IgD-negative memory B cell (primary cell): ENCODE results near the gene RCE1. TPM values are rescaled to one million over a fixed set of nuclear protein-coding genes. Genes with fewer than 3 reads are reported as not detected.

ENCODE experiments used
- H3K27ac Mint-ChIP-seq, 3 donors: one replicate each; pipeline ENCODE4 v1.8.0; 2020 to 2022; ENCODE audit warnings: mild to moderate bottlenecking in 3 of 3, mixed read lengths in 3 of 3, moderate library complexity in 1 of 3
- H3K27me3 Mint-ChIP-seq: one replicate; pipeline ENCODE4 v1.8.0; 2021; ENCODE audit warnings: mixed read lengths
- H3K36me3 Mint-ChIP-seq: one replicate; pipeline ENCODE4 v1.8.0; 2020; ENCODE audit warnings: mild to moderate bottlenecking, mixed read lengths
- H3K4me1 Mint-ChIP-seq, 3 donors: one replicate each; pipeline ENCODE4 v1.8.0; 2020 to 2022; ENCODE audit warnings: mixed read lengths in 3 of 3, mild to moderate bottlenecking in 1 of 3
- H3K4me3 Mint-ChIP-seq, 4 donors: one replicate each; pipeline ENCODE4 v1.8.0; 2020 to 2022; ENCODE audit warnings: mild to moderate bottlenecking in 4 of 4, mixed read lengths in 4 of 4, moderate library complexity in 3 of 4
- H3K9me3 Mint-ChIP-seq, 3 donors: one replicate each; pipeline ENCODE4 v1.8.0; 2020 to 2021; ENCODE audit warnings: mixed read lengths in 3 of 3, mild to moderate bottlenecking in 1 of 3
- polyA plus RNA-seq: library from polyadenylated mRNA; unstranded; fragments of 300-500 nt; fragmentation: Illumina TruSeq; gene quantifications from one replicate; pipeline ENCODE4 v1.2.3, GENCODE V29; 2021

The RCE1 gene
- polyA plus RNA-seq, 1 donor from 2014 or later: 24.9 TPM

DNA sequence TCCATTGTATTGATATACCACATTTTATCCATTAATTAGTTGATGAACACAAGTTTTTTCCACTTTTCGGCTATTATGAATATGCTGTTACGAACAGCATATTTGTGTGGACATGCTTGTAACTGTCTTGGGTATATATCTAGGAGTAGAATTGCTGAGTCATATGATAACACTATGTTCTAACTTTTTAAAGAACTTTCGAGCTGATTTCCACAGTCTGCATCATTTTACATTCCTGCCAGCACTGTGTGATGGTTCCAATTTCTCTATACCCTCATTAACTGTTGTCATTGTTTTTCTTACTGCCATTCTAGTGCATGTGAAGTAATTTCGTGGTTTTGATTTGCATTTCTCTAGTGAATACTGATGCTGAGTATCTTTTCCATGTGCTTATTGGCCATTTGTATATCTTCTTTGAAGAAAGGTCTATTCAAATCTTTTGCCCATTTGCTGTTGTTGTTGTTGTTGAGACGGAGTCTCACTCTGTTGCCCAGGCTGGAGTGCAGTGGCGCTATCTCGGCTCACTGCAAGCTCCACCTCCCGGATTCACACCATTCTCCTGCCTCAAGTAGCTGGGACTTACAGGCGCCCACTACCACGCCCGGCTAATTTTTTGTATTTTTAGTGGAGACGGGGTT lies 7.4 kb upstream of the RCE1 start:
- Mint-ChIP-seq H3K27ac (peak overlapping the region in 2 of 3 donors; percentile 46 to 76), H3K4me3 (no peak overlapping the region), H3K4me1 (peaks cover 20 to 30% (median 27%) of the 10 kb centered on the region in 3 donors), H3K36me3 (no peaks in the 10 kb centered on the region), H3K9me3 (no peaks in the 10 kb centered on the region), H3K27me3 (no peaks in the 10 kb centered on the region)

- Mint-ChIP-seq H3K4me3 (peak overlapping the region in 2 of 4 donors; percentile 66 to 79), H3K27me3 (peaks cover 2% of the 10 kb centered on the region), H3K9me3 (no peaks in the 10 kb centered on the region), H3K27ac (peak overlapping the region in 2 of 3 donors; percentile 32 to 76), H3K36me3 (no peaks in the 10 kb centered on the region), H3K4me1 (peaks cover 28 to 39% (median 30%) of the 10 kb centered on the region in 3 donors)
These were observed 2.7 kb upstream of the RCE1 start for GRCh38 chr11:66840317-66841091.

DNA sequence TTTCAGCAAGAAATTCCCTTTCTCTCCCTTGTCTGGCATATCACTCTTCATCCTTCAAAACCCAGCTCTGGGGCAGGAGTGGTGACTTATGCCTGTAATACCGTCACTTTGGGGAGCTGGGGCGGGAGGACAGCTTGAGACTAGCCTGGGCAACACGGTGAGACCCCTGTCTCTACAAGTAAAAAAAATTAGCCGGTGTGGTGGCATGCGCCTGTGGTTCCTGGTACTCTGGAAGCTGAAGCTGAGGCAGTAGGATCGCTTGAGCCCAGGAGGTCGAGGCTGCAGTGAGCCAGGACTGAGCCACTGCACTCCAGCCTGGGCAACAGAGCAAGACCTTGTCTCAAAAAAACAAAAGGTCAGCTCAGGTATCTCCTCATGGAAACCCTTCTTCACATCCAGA lies 1.4 kb upstream of the RCE1 start:
- Mint-ChIP-seq H3K4me3 (peak overlapping the region; percentile 88 to 95 (median 94)), H3K4me1 (peaks cover 28 to 33% (median 30%) of the 10 kb centered on the region in 3 donors), H3K9me3 (no peaks in the 10 kb centered on the region)

DNA sequence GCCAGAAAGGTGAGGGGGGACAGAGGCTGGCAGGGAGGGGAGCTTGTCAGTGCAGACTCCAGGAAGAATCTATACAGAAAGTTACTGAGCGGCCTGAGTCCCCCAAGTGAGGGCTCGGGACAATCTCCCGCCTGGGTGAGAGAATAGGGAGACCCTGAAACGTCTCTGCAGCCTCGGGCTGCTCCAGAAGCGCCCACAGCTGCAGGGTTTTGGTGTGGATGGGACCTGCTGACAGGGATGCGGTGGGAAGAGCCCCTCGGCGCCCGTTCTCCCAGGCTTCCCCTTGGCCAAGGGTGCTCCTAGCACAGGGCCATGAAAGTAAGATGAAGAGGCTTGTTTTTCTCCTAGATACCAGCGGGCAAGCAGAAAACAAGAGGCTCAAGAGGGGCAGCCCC lies 743 bp upstream of the RCE1 start:
- H3K27me3 Mint-ChIP-seq: peaks cover 2% of the 10 kb centered on the region
- H3K27ac Mint-ChIP-seq: peak overlapping the region; percentile 52 to 97 (median 91)
- H3K9me3 Mint-ChIP-seq: no peaks in the 10 kb centered on the region
- H3K4me1 Mint-ChIP-seq: peaks cover 28 to 33% (median 30%) of the 10 kb centered on the region in 3 donors
- no peaks in the 10 kb centered on the region for H3K36me3 Mint-ChIP-seq
- H3K4me3 Mint-ChIP-seq: peak overlapping the region; percentile 88 to 95 (median 94)

More for the DNA sequence above, 1.4 kb upstream of the RCE1 start:
- no peaks in the 10 kb centered on the region for H3K36me3 Mint-ChIP-seq
- peaks cover 2% of the 10 kb centered on the region for H3K27me3 Mint-ChIP-seq
- peak overlapping the region; percentile 52 to 97 (median 91) for H3K27ac Mint-ChIP-seq

DNA sequence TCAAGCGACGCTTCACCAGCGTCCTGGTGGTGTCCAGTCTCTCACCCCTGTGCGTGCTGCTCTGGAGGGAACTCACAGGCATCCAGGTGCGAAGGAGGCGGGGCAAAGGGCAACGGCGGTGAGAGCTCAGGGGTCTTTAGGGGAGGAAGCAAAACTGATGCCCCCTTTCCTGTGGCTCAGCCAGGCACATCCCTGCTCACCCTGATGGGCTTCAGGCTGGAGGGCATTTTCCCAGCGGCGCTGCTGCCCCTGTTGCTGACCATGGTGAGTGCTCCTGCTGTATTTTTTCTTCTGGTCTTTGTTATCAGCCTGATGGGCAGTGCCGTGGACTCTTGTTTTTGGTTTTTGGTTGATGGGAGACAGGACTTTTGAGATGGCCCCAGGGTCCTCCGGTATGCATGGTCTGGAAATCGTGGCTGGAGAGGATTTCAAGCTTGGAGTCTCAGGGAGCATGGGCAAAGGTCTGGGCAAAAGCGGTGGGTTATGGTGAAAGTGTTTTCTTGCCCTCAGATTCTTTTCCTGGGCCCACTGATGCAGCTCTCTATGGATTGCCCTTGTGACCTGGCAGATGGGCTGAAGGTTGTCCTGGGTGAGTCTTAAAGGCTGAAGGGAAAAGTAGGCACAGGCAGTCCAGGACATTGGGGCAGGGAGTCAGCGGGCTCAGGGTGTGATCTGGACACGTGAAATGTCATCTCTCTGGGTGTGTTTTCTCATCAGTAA lies 695 bp downstream of the RCE1 start:
- peak overlapping the region; percentile 88 to 95 (median 93) for H3K4me3 Mint-ChIP-seq
- H3K27me3 Mint-ChIP-seq: peaks cover 2% of the 10 kb centered on the region
- H3K9me3 Mint-ChIP-seq: no peaks in the 10 kb centered on the region
- H3K4me1 Mint-ChIP-seq: peaks cover 27 to 33% (median 29%) of the 10 kb centered on the region in 3 donors
- peaks cover 2% of the 10 kb centered on the region for H3K36me3 Mint-ChIP-seq
- H3K27ac Mint-ChIP-seq: peak overlapping the region; percentile 97

- H3K27ac Mint-ChIP-seq: peak overlapping the region; percentile 97
- peak overlapping the region; percentile 88 to 95 (median 93) for H3K4me3 Mint-ChIP-seq
- peaks cover 2% of the 10 kb centered on the region for H3K36me3 Mint-ChIP-seq
- peaks cover 2% of the 10 kb centered on the region for H3K27me3 Mint-ChIP-seq
- H3K9me3 Mint-ChIP-seq: no peaks in the 10 kb centered on the region
- H3K4me1 Mint-ChIP-seq: peaks cover 20 to 28% (median 26%) of the 10 kb centered on the region in 3 donors
These were observed 1.4 kb downstream of the RCE1 start for GRCh38 chr11:66844496-66845142.

GRCh38 chr11:66845143-66845875 lies 2.1 kb downstream of the RCE1 start:
- Mint-ChIP-seq H3K36me3 (peaks cover 2% of the 10 kb centered on the region), H3K4me1 (peaks cover 17 to 24% (median 22%) of the 10 kb centered on the region in 3 donors), H3K27ac (peak overlapping the region in 2 of 3 donors; percentile 76 to 97), H3K27me3 (peaks cover 2% of the 10 kb centered on the region), H3K4me3 (peak overlapping the region in 3 of 4 donors; percentile 92 to 95 (median 94)), H3K9me3 (no peaks in the 10 kb centered on the region)

GRCh38 chr11:66845876-66846212 lies 2.6 kb downstream of the RCE1 start:
- Mint-ChIP-seq H3K36me3 (peaks cover 2% of the 10 kb centered on the region), H3K4me1 (peaks cover 12 to 19% (median 16%) of the 10 kb centered on the region in 3 donors), H3K27me3 (peaks cover 2% of the 10 kb centered on the region), H3K27ac (peak overlapping the region in 1 of 3 donors; percentile 97), H3K9me3 (no peaks in the 10 kb centered on the region), H3K4me3 (peak overlapping the region in 3 of 4 donors; percentile 21 to 95 (median 23))

GRCh38 chr11:66846671-66847091 lies 3.4 kb downstream of the RCE1 start:
- Mint-ChIP-seq H3K4me1 (peaks cover 6 to 16% (median 13%) of the 10 kb centered on the region in 3 donors), H3K4me3 (peak overlapping the region in 1 of 4 donors; percentile 95), H3K27me3 (peaks cover 2% of the 10 kb centered on the region), H3K27ac (peak overlapping the region in 2 of 3 donors; percentile 27 to 66), H3K9me3 (no peaks in the 10 kb centered on the region), H3K36me3 (peaks cover 2% of the 10 kb centered on the region)

DNA sequence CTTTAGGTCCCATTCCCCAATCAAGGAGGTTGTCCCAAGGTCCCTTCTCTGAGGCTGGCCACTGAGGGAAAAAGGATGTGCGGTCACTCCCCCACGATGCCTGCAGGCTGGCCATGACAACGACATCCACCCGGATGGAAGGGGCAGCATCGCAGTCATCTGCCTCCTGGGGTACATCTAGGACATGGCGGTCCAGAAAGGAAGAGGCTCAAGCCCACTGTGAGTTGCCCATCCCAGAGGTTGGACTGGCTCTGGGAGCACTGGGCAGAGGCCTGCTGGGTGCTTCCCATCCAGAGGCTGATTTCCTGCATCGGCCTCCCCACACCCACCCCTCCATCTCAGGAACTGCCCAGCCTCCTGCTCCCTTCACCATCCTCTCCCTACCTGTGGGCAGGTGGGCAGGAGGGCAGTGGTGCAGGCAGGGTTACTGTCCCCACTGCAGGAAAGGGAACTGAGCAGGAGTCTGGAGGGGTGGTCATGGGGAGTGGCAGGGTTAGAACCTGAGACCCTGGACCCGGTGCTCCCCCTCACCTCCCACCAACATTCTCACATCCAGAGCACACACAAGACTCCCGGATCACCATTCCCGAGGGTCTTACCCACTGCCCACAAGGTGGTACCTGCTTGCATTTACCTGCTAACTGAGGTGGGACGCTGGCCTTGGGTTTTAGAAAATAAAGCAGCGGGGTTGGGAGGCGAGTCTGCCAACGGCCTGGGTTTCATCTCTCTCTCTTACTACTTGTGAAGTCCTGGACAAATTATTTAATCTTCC lies 4.4 kb downstream of the RCE1 start:
- peaks cover 6 to 13% (median 12%) of the 10 kb centered on the region in 3 donors for H3K4me1 Mint-ChIP-seq
- peak overlapping the region in 1 of 3 donors; percentile 52 for H3K27ac Mint-ChIP-seq
- peak overlapping the region in 1 of 4 donors; percentile 38 for H3K4me3 Mint-ChIP-seq
- H3K27me3 Mint-ChIP-seq: peaks cover 2% of the 10 kb centered on the region
- H3K36me3 Mint-ChIP-seq: peaks cover 2% of the 10 kb centered on the region
- no peaks in the 10 kb centered on the region for H3K9me3 Mint-ChIP-seq

- H3K27ac Mint-ChIP-seq: peak overlapping the region in 1 of 3 donors; percentile 52
- H3K9me3 Mint-ChIP-seq: no peaks in the 10 kb centered on the region
- H3K4me1 Mint-ChIP-seq: peaks cover 6 to 12% (median 9%) of the 10 kb centered on the region in 3 donors
- peaks cover under 1% of the 10 kb centered on the region for H3K27me3 Mint-ChIP-seq
- peak overlapping the region in 1 of 4 donors; percentile 38 for H3K4me3 Mint-ChIP-seq
- H3K36me3 Mint-ChIP-seq: peaks cover 2% of the 10 kb centered on the region
These were observed 5.6 kb downstream of the RCE1 start for GRCh38 chr11:66848671-66849500.

- no peaks in the 10 kb centered on the region for H3K27me3 Mint-ChIP-seq
- H3K4me1 Mint-ChIP-seq: peaks cover 4 to 8% (median 6%) of the 10 kb centered on the region in 3 donors
- H3K4me3 Mint-ChIP-seq: peak overlapping the region in 1 of 4 donors; percentile 23
- H3K9me3 Mint-ChIP-seq: no peaks in the 10 kb centered on the region
- H3K27ac Mint-ChIP-seq: peak overlapping the region in 1 of 3 donors; percentile 35
- H3K36me3 Mint-ChIP-seq: peaks cover 2% of the 10 kb centered on the region
These were observed 6.4 kb downstream of the RCE1 start for GRCh38 chr11:66849501-66850234.
